ENCODE data around the gene LRFN2. TPM values are rescaled to one million over a fixed set of nuclear protein-coding genes. Genes with fewer than 3 reads are reported as not detected.

Gene LRFN2
- total RNA-seq, 1 experiment from 2014 or later, result not detected

DNA sequence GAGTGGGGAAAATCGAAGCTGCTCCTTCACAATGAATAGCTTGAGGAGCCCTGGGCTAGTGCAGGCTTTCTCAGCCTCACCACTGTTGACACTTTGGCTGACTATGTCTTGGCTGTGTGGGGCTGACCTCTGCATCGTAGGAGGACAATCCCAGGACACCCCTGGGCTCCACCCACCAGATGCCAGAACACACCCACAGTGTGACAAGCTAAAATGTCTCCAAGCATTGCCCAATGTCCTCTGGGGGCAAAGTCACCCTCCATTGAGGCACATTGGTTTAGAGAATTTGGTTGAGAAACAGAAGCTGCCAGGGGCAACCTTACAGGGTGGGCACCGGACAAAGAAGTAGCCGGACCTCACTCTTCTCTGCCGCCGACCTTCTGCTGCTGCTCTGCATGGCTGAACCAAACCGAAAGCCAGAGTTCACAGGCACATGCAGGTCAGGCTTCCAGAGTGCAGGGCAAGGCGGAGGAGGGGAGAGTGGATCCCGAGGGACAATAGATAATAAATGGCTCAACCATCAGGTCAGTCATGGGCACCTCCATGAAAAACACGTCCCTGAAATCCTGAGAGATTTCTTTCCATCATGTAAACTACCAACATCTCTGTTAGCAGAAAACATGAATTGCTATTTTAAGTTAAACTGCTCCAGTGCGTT is 189.0 kb downstream of the LRFN2 start:
- POLR2A ChIA-PET, result no interaction called here
- no peak for TF ChIP-seq CTCF (IDR thresholded peaks at IDR 0.05; ENCODE audit: insufficient read depth in 1 of 2, low read depth in 1 of 2, low read length in 1 of 2, severe bottlenecking in 1 of 2, unreplicated experiment in 1 of 2)
- Mint-ChIP-seq H3K4me1 (ENCODE audit: low read depth, unreplicated experiment) (peaks cover 6% of the 10 kb centered on the region), H3K9me3 (ENCODE audit: unreplicated experiment) (no peaks in the 10 kb centered on the region), H3K36me3 (ENCODE audit: insufficient read depth, unreplicated experiment) (no peaks in the 10 kb centered on the region), H3K27ac (ENCODE audit: unreplicated experiment) (no peak overlapping the region), H3K27me3 (ENCODE audit: insufficient read depth, unreplicated experiment) (peaks cover 2% of the 10 kb centered on the region), H3K4me3 (ENCODE audit: unreplicated experiment) (no peak overlapping the region)
- BruUV-seq (replicated peaks), result no TSS peak
- Histone ChIP-seq H3K36me3 (ENCODE audit: control insufficient read depth, insufficient read depth, low read length) (no peaks in the 10 kb centered on the region), H3K4me1 (no peaks in the 10 kb centered on the region), H3K27me3 (replicated peaks; ENCODE audit: control insufficient read depth, insufficient read depth, low read length) (no peaks in the 10 kb centered on the region), H3K4me3 (ENCODE audit: low read depth, low read length) (no peak overlapping the region), H3K9me3 (no peaks in the 10 kb centered on the region)
- intact Hi-C loops (cut with micrococcal nuclease; ENCODE audit: unreplicated experiment), result no loop called here
- no peak for DNase-seq
- CTCF ChIA-PET, result no interaction called here

DNA sequence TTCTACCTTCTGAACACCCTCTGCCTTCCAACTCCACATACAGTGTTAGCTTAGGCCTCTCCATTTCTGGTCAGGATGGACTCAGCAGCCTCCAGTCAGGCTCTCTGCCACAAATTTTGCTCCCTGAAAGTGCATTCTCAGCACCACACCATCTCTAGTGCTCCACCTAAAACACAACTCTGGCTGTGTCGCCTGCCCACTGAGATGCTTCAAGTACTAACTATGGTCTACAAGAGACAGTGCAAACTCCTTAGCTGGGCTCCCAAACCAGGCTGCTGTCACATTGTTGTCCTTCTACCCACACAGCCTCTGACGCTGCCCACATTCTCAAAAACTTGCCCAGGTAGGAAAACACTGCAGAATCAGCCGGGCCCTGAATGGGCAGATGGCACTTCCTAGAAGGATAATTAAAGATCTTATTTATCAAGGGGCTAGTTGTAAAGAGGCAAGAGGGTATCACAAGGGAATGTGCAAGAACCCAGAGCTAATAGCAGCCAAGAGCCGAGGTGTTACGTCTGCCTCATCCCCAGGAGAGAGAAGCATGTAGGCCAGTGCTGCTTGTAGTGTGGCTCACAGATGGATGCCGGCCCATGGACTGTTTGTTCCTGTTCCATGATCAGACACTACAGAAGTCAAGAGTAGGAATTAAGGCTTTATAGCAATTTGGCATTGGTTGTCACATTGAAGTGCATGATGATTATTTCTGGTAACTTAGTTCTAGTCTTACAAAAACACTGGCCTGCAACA is 189.7 kb downstream of the LRFN2 start:
- TF ChIP-seq CTCF (IDR thresholded peaks at IDR 0.05; ENCODE audit: insufficient read depth in 1 of 2, low read depth in 1 of 2, low read length in 1 of 2, severe bottlenecking in 1 of 2, unreplicated experiment in 1 of 2), result no peak
- Mint-ChIP-seq H3K27me3 (ENCODE audit: insufficient read depth, unreplicated experiment) (peaks cover 4% of the 10 kb centered on the region), H3K4me3 (ENCODE audit: unreplicated experiment) (no peak overlapping the region), H3K27ac (ENCODE audit: unreplicated experiment) (no peak overlapping the region), H3K9me3 (ENCODE audit: unreplicated experiment) (no peaks in the 10 kb centered on the region), H3K36me3 (ENCODE audit: insufficient read depth, unreplicated experiment) (no peaks in the 10 kb centered on the region), H3K4me1 (ENCODE audit: low read depth, unreplicated experiment) (peaks cover 6% of the 10 kb centered on the region)
- ChIA-PET POLR2A (no interaction called here), CTCF (no interaction called here)
- Histone ChIP-seq H3K4me1 (no peaks in the 10 kb centered on the region), H3K9me3 (no peaks in the 10 kb centered on the region), H3K27me3 (replicated peaks; ENCODE audit: control insufficient read depth, insufficient read depth, low read length) (no peaks in the 10 kb centered on the region), H3K4me3 (ENCODE audit: low read depth, low read length) (no peak overlapping the region), H3K36me3 (ENCODE audit: control insufficient read depth, insufficient read depth, low read length) (no peaks in the 10 kb centered on the region)
- intact Hi-C loops (cut with micrococcal nuclease; ENCODE audit: unreplicated experiment), result no loop called here
- no TSS peak for BruUV-seq (replicated peaks)
- DNase-seq, result no peak

GRCh38 chr6:40395698-40396076 is 191.5 kb downstream of the LRFN2 start:
- H3K4me1 Mint-ChIP-seq (ENCODE audit: low read depth, unreplicated experiment), result peaks cover 6% of the 10 kb centered on the region
- peaks cover 4% of the 10 kb centered on the region for H3K27me3 Mint-ChIP-seq (ENCODE audit: insufficient read depth, unreplicated experiment)
- DNase-seq, result no peak
- Histone ChIP-seq H3K27me3 (replicated peaks; ENCODE audit: control insufficient read depth, insufficient read depth, low read length) (no peaks in the 10 kb centered on the region; the same call in 1 of the 2 replicates), H3K4me3 (ENCODE audit: low read depth, low read length) (no peak overlapping the region), H3K36me3 (ENCODE audit: control insufficient read depth, insufficient read depth, low read length) (no peaks in the 10 kb centered on the region), H3K4me1 (no peaks in the 10 kb centered on the region), H3K9me3 (no peaks in the 10 kb centered on the region)
- no peak overlapping the region for H3K27ac Mint-ChIP-seq (ENCODE audit: unreplicated experiment)
- BruUV-seq (replicated peaks), result no TSS peak
- no peak overlapping the region for H3K4me3 Mint-ChIP-seq (ENCODE audit: unreplicated experiment)
- intact Hi-C loops (cut with micrococcal nuclease; ENCODE audit: unreplicated experiment), result no loop called here
- no peaks in the 10 kb centered on the region for H3K9me3 Mint-ChIP-seq (ENCODE audit: unreplicated experiment)
- no peaks in the 10 kb centered on the region for H3K36me3 Mint-ChIP-seq (ENCODE audit: insufficient read depth, unreplicated experiment)
- ChIA-PET CTCF (no interaction called here), POLR2A (no interaction called here)
- TF ChIP-seq CTCF (IDR thresholded peaks at IDR 0.05; ENCODE audit: insufficient read depth in 1 of 2, low read depth in 1 of 2, low read length in 1 of 2, severe bottlenecking in 1 of 2, unreplicated experiment in 1 of 2), result no peak

Measured in Caco-2 (cell line).